HEK293 (cell line): ENCODE results near the gene POR.

Experiments
- CTCF ChIA-PET: fragments of 350-600 bp; formaldehyde crosslinking; extraction: SDS; loops from one replicate; lab custom pipeline; 2021; ENCODE audit warnings: antibody characterized with exemption; lab: Yijun Ruan, JAX
- POLR2A ChIA-PET: fragments of 300-600 bp; formaldehyde crosslinking; extraction: SDS; loops from one replicate; lab custom pipeline; 2020; ENCODE audit warnings: antibody characterized with exemption, inconsistent platforms; lab: Yijun Ruan, JAX
- H3K27ac ChIP-seq: fragments of 200-500 bp; sonication (Bioruptor generic); 2 replicates; pipeline ENCODE4 v1.5.1; 2014; ENCODE audit warnings: low read depth, low read length, control low read depth, inconsistent platforms; ENCODE audit errors: extremely low read depth
- H3K36me3 ChIP-seq, 2 experiments: fragments of 200-500 bp in 1 of 2; sonication (Bioruptor generic) in 1 of 2; 1 replicate in 1 of 2; 2 replicates in 1 of 2; pipeline ENCODE4 v1.5.1; 2014 to 2017; ENCODE audit warnings: inconsistent platforms in 2 of 2, low read length in 2 of 2; ENCODE audit not compliant: control insufficient read depth in 2 of 2, insufficient read depth in 1 of 2
- H3K4me1 ChIP-seq: fragments of 200-500 bp; sonication (Bioruptor generic); 2 replicates; pipeline ENCODE4 v1.5.1; 2014; ENCODE audit warnings: mild to moderate bottlenecking, low read length, inconsistent platforms; ENCODE audit not compliant: control insufficient read depth, insufficient read depth
- H3K4me3 ChIP-seq: 2 replicates; pipeline ENCODE4 v1.5.1; 2011; ENCODE audit warnings: low read depth, mild to moderate bottlenecking, control low read depth, low read length, moderate library complexity
- H3K9me3 ChIP-seq: fragments of 200-500 bp; sonication (Bioruptor generic); 2 replicates; pipeline ENCODE4 v1.5.1; 2014; ENCODE audit warnings: low read depth, low read length, inconsistent platforms; ENCODE audit not compliant: control insufficient read depth, insufficient read depth
- BCL11A ChIP-seq: fragments of 450-650 bp; formaldehyde crosslinking; IDR thresholded peaks from 2 replicates; pipeline ENCODE4 v1.5.1; 2016; ENCODE audit warnings: low read depth, missing biosample characterization, missing genetic modification characterization
- GFI1B ChIP-seq: fragments of 450-650 bp; formaldehyde crosslinking; IDR thresholded peaks from 2 replicates; pipeline ENCODE4 v1.5.1; 2016; ENCODE audit warnings: missing biosample characterization, missing genetic modification characterization
- KLF7 ChIP-seq: fragments of 450-650 bp; formaldehyde crosslinking; IDR thresholded peaks from 2 replicates; pipeline ENCODE4 v1.5.1; 2016; ENCODE audit warnings: missing biosample characterization, missing genetic modification characterization, borderline replicate concordance
- ZBTB26 ChIP-seq: fragments of 450-650 bp; formaldehyde crosslinking; optimal IDR thresholded peaks from 2 replicates; pipeline ENCODE3; 2016; ENCODE audit warnings: missing biosample characterization, mild to moderate bottlenecking, missing genetic modification characterization
- ZFHX2 ChIP-seq: fragments of 450-650 bp; formaldehyde crosslinking; conservative IDR thresholded peaks from 2 replicates; pipeline ENCODE4 v1.5.1; 2016; ENCODE audit warnings: missing biosample characterization, missing genetic modification characterization
- ZNF148 ChIP-seq: fragments of 450-650 bp; formaldehyde crosslinking; IDR thresholded peaks from 2 replicates; pipeline ENCODE4 v1.5.0; 2017; ENCODE audit warnings: missing biosample characterization, missing genetic modification characterization, borderline replicate concordance
- ZNF19 ChIP-seq: fragments of 450-650 bp; formaldehyde crosslinking; IDR thresholded peaks from 2 replicates; pipeline ENCODE4; 2016; ENCODE audit warnings: missing biosample characterization, missing genetic modification characterization, low read depth
- ZNF2 ChIP-seq: fragments of 450-650 bp; formaldehyde crosslinking; IDR thresholded peaks from 2 replicates; pipeline ENCODE4 v1.5.1; 2016; ENCODE audit warnings: missing biosample characterization, missing genetic modification characterization
- ZNF223 ChIP-seq: fragments of 450-650 bp; formaldehyde crosslinking; IDR thresholded peaks from 2 replicates; pipeline ENCODE4 v1.5.1; 2016; ENCODE audit warnings: missing biosample characterization, missing genetic modification characterization
- ZNF280D ChIP-seq: fragments of 450-650 bp; formaldehyde crosslinking; IDR thresholded peaks from 2 replicates; pipeline ENCODE4 v1.5.1; 2016; ENCODE audit warnings: missing biosample characterization, missing genetic modification characterization
- ZNF510 ChIP-seq: fragments of 450-650 bp; formaldehyde crosslinking; IDR thresholded peaks from 2 replicates; pipeline ENCODE4 v1.5.1; 2018; ENCODE audit warnings: mild to moderate bottlenecking, missing genetic modification characterization, missing biosample characterization; ENCODE audit not compliant: insufficient replicate concordance
- ZNF529 ChIP-seq: fragments of 450-650 bp; formaldehyde crosslinking; IDR thresholded peaks from 2 replicates; pipeline ENCODE4 v1.5.1; 2017; ENCODE audit warnings: missing genetic modification characterization, missing biosample characterization; ENCODE audit not compliant: insufficient replicate concordance
- ZNF549 ChIP-seq: fragments of 450-650 bp; IDR thresholded peaks from 2 replicates; pipeline ENCODE4 v1.5.1; 2018; ENCODE audit warnings: missing biosample characterization, missing genetic modification characterization, mild to moderate bottlenecking, inconsistent platforms, moderate library complexity
- ZNF843 ChIP-seq: fragments of 450-650 bp; formaldehyde crosslinking; IDR thresholded peaks from 2 replicates; pipeline ENCODE4 v1.5.1; 2016; ENCODE audit warnings: missing biosample characterization, missing genetic modification characterization
- ZSCAN30 ChIP-seq: fragments of 450-650 bp; IDR thresholded peaks from 2 replicates; pipeline ENCODE4 v1.5.1; 2018; ENCODE audit warnings: missing biosample characterization, mild to moderate bottlenecking, missing genetic modification characterization, moderate library complexity
- ZXDB ChIP-seq: fragments of 450-650 bp; formaldehyde crosslinking; IDR thresholded peaks from 2 replicates; pipeline ENCODE4 v1.5.1; 2016; ENCODE audit warnings: missing biosample characterization, missing genetic modification characterization

The POR gene

GRCh38 chr7:75950111-75950681 lies 35.2 kb downstream of the POR start:
- ChIA-PET CTCF (no interaction called here), POLR2A (interaction anchor here (1.2 kb wide), 1 partner anchor 17 kb away, joined by 3 read pairs; no protein-coding TSS in a partner anchor)
- Histone ChIP-seq H3K27ac (no peak overlapping the region), H3K4me1 (no peaks in the 10 kb centered on the region), H3K4me3 (no peak overlapping the region), H3K36me3 (peaks cover 4% of the 10 kb centered on the region in 2 experiments; a peak in 2 of 3 replicates), H3K9me3 (no peaks in the 10 kb centered on the region)
- no peak for TF ChIP-seq ZNF223 (tag by site-specific recombination)
- no peak for TF ChIP-seq ZXDB (tag by site-specific recombination)
- no peak for TF ChIP-seq ZSCAN30 (tag by site-specific recombination)
- no peak for TF ChIP-seq ZNF19 (tag by site-specific recombination)
- no peak for TF ChIP-seq ZNF529 (tag by site-specific recombination)
- TF ChIP-seq ZBTB26 (tag by site-specific recombination) = no peak
- no peak for TF ChIP-seq ZNF549 (tag by site-specific recombination)
- no peak for TF ChIP-seq KLF7 (tag by site-specific recombination)
- TF ChIP-seq ZFHX2 (tag by site-specific recombination) = no peak
- TF ChIP-seq ZNF510 = no peak
- no peak for TF ChIP-seq BCL11A (tag by site-specific recombination)
- TF ChIP-seq ZNF2 (tag by site-specific recombination) = no peak

GRCh38 chr7:75951506-75951905 lies 36.6 kb downstream of the POR start:
- H3K27ac ChIP-seq = no peak overlapping the region
- ChIA-PET CTCF (interaction anchor here (0.6 to 0.8 kb wide), 2 partner anchors 36 to 39 kb away, joined by 3 to 4 read pairs; no protein-coding TSS in a partner anchor), POLR2A (no interaction called here)
- H3K4me3 ChIP-seq = no peak overlapping the region
- peaks cover 4 to 16% of the 10 kb centered on the region in 2 experiments; a peak in 2 of 3 replicates for H3K36me3 ChIP-seq
- TF ChIP-seq ZNF280D (tag by site-specific recombination) (no peak), GFI1B (tag by site-specific recombination) (no peak), ZNF148 (tag by site-specific recombination) (no peak), ZNF843 (no peak)
- TF ChIP-seq, all 188 proteins: peak for 0
- Histone ChIP-seq H3K9me3 (no peaks in the 10 kb centered on the region), H3K4me1 (no peaks in the 10 kb centered on the region)
